Left renal cortex interstitium (tissue), 4 donors: ENCODE results near the gene MRPL14. TPM values are rescaled to one million over a fixed set of nuclear protein-coding genes. Genes with fewer than 3 reads are reported as not detected.

Experiments
- DNase-seq, 4 donors: peaks; one replicate each; pipeline ENCODE4 v3.0.0-alpha.2; 2013; ENCODE audit warnings: low read depth in 4 of 4, low spot score in 2 of 4, missing footprints in 1 of 4
- polyA plus RNA-seq, 4 donors: library from polyadenylated mRNA; unstranded; fragments of 120-200 nt; gene quantifications; one replicate each; pipeline ENCODE4 v1.2.1, GENCODE V29; 2013; ENCODE audit not compliant: insufficient read length in 4 of 4

Gene MRPL14
- polyA plus RNA-seq, 4 donors: 37.1 to 60.1 (median 43.3) TPM

GRCh38 chr6:44081753-44082152 lies 45.5 kb downstream of the MRPL14 start:
- DNase-seq: no peak

GRCh38 chr6:44080561-44081521 lies 46.4 kb downstream of the MRPL14 start:
- DNase-seq: no peak

GRCh38 chr6:44079672-44080071 lies 47.6 kb downstream of the MRPL14 start:
- DNase-seq: no peak

GRCh38 chr6:44078827-44079671 lies 48.2 kb downstream of the MRPL14 start:
- DNase-seq: peak in 2 of 4 donors; percentile 68 to 83

GRCh38 chr6:44078219-44078826 lies 48.9 kb downstream of the MRPL14 start:
- no peak for DNase-seq

GRCh38 chr6:44077214-44077946 lies 49.9 kb downstream of the MRPL14 start:
- DNase-seq: no peak

GRCh38 chr6:44076356-44077213 lies 50.7 kb downstream of the MRPL14 start:
- no peak for DNase-seq

- DNase-seq: no peak
Observed at GRCh38 chr6:44075647-44076355, 51.5 kb downstream of the MRPL14 start.

GRCh38 chr6:44074813-44075646 lies 52.2 kb downstream of the MRPL14 start:
- DNase-seq: no peak

- DNase-seq: peak in 1 of 4 donors; percentile 83
Observed at GRCh38 chr6:44074439-44074812, 52.8 kb downstream of the MRPL14 start.

GRCh38 chr6:44073612-44074438 lies 53.4 kb downstream of the MRPL14 start:
- DNase-seq: peak in 1 of 4 donors; percentile 75

- peak in 3 of 4 donors; percentile 67 to 87 (median 78) for DNase-seq
Observed at GRCh38 chr6:44072959-44073611, 54.2 kb downstream of the MRPL14 start.

- no peak for DNase-seq
Observed at GRCh38 chr6:44072452-44072958, 54.7 kb downstream of the MRPL14 start.

- DNase-seq: no peak
Observed at GRCh38 chr6:44071670-44072451, 55.4 kb downstream of the MRPL14 start.

GRCh38 chr6:44068607-44069296 lies 58.5 kb downstream of the MRPL14 start:
- no peak for DNase-seq
